CD4-positive, alpha-beta T cell (primary cell): ENCODE results near the gene HOXC9. TPM values are rescaled to one million over a fixed set of nuclear protein-coding genes. Genes with fewer than 3 reads are reported as not detected.

Experiments used
- ATAC-seq: fragments of 200-7000 bp; cut with Tn5 transposase; one replicate; pipeline ENCODE4 v1.10.0; 2022; ENCODE audit warnings: mild to moderate bottlenecking; ENCODE audit not compliant: poor library complexity
- CTCF ChIA-PET: fragments of 350-600 bp; sonication (Branson Sonifier 250); formaldehyde crosslinking; loops from one replicate; lab custom pipeline; 2021; ENCODE audit warnings: antibody characterized with exemption, inconsistent platforms; lab: Charles Lee
- POLR2A ChIA-PET: fragments of 350-600 bp; sonication (Branson Sonifier 250); formaldehyde crosslinking; loops from one replicate; lab custom pipeline; 2021; ENCODE audit warnings: antibody characterized with exemption, inconsistent platforms; lab: Charles Lee
- DNase-seq, 14 experiments: peaks; one replicate each; pipeline ENCODE4 v3.0.0-alpha.2; 2013 to 2020; ENCODE audit warnings: mixed read lengths in 2 of 14
- H3K27ac ChIP-seq, 2 donors: one replicate each; pipeline versions ENCODE4 v1.5.1 to v1.7.0; 2013; ENCODE audit warnings: low read length in 2 of 2, low read depth in 1 of 2, mild to moderate bottlenecking in 1 of 2
- H3K27me3 ChIP-seq, 2 experiments: 1 replicate in 1 of 2; 2 replicates in 1 of 2; pipeline versions ENCODE4 v1.6.1 to v1.7.0; 2013; ENCODE audit warnings: low read length in 2 of 2, control low read depth in 1 of 2, mild to moderate bottlenecking in 1 of 2, moderate library complexity in 1 of 2; ENCODE audit not compliant: insufficient read depth in 2 of 2, control insufficient read depth in 1 of 2
- H3K36me3 ChIP-seq: one replicate; pipeline ENCODE4 v1.6.1; 2013; ENCODE audit warnings: low read length, control low read depth; ENCODE audit not compliant: insufficient read depth
- H3K4me1 ChIP-seq: one replicate; pipeline ENCODE4 v1.6.1; 2013; ENCODE audit warnings: low read length, control low read depth; ENCODE audit not compliant: insufficient read depth
- H3K4me3 ChIP-seq: one replicate; pipeline ENCODE4 v1.5.1; 2013; ENCODE audit warnings: mild to moderate bottlenecking, low read length, moderate library complexity
- H3K9me3 ChIP-seq, 2 experiments: 1 replicate in 1 of 2; 2 replicates in 1 of 2; pipeline versions ENCODE4 v1.6.1 to v1.7.0; 2013; ENCODE audit warnings: low read length in 2 of 2, mild to moderate bottlenecking in 2 of 2, control low read depth in 1 of 2, moderate library complexity in 1 of 2; ENCODE audit not compliant: control insufficient read depth in 1 of 2, insufficient read depth in 1 of 2
- H3K27ac Mint-ChIP-seq: one replicate; pipeline ENCODE4 v1.8.0; 2020; ENCODE audit warnings: mixed read lengths
- H3K27me3 Mint-ChIP-seq: one replicate; pipeline ENCODE4 v1.8.0; 2021; ENCODE audit warnings: mixed read lengths
- H3K36me3 Mint-ChIP-seq: one replicate; pipeline ENCODE4 v1.8.0; 2021; ENCODE audit warnings: low read depth, mixed read lengths
- H3K4me1 Mint-ChIP-seq: one replicate; pipeline ENCODE4 v1.8.0; 2021; ENCODE audit warnings: low read depth, mixed read lengths
- H3K4me3 Mint-ChIP-seq: one replicate; pipeline ENCODE4 v1.8.0; 2020; ENCODE audit warnings: mild to moderate bottlenecking, mixed read lengths
- H3K9me3 Mint-ChIP-seq: one replicate; pipeline ENCODE4 v1.8.0; 2020; ENCODE audit warnings: mixed read lengths
- intact Hi-C, 2 experiments: fragments of 100-400 bp; cut with DNase I in 1 of 2; cut with micrococcal nuclease in 1 of 2; formaldehyde crosslinking; loops; one replicate each; pipeline versions ENCODE4 v1.15.1 to v1.9.0; 2023 to 2025; cut with DNase I, micrococcal nuclease
- total RNA-seq, 174 experiments: library from RNA in 2 of 174; stranded (reverse) in 2 of 174; gene quantifications; one replicate each; pipeline ENCODE4 v1.2.3 and lab custom pipeline; 2021 to 2026
- TF ChIP-seq, protein P1 (sequence below): fragments of 200-600 bp; IDR thresholded peaks from one replicate; pipeline ENCODE4 v1.8.0; 2022; ENCODE audit warnings: antibody characterized with exemption, mild to moderate bottlenecking

Gene HOXC9
- total RNA-seq, 2 experiments from 2014 or later = not detected

GRCh38 chr12:53971686-53972085, 28.3 kb upstream of the HOXC9 start:
- H3K27me3 ChIP-seq = peaks cover 86 to 100% of the 10 kb centered on the region in 2 experiments
- peaks cover 36% of the 10 kb centered on the region for H3K4me1 ChIP-seq
- ChIA-PET CTCF (no interaction called here), POLR2A (interaction anchor here (1.0 kb wide), 1 partner anchor 13 kb away, joined by 3 read pairs; no protein-coding TSS in a partner anchor)
- Mint-ChIP-seq H3K27me3 (peaks cover 97% of the 10 kb centered on the region), H3K4me3 (no peak overlapping the region), H3K9me3 (no peaks in the 10 kb centered on the region), H3K27ac (no peak overlapping the region), H3K36me3 (peaks cover 5% of the 10 kb centered on the region), H3K4me1 (peaks cover 34% of the 10 kb centered on the region)
- TF ChIP-seq, protein P1, sequence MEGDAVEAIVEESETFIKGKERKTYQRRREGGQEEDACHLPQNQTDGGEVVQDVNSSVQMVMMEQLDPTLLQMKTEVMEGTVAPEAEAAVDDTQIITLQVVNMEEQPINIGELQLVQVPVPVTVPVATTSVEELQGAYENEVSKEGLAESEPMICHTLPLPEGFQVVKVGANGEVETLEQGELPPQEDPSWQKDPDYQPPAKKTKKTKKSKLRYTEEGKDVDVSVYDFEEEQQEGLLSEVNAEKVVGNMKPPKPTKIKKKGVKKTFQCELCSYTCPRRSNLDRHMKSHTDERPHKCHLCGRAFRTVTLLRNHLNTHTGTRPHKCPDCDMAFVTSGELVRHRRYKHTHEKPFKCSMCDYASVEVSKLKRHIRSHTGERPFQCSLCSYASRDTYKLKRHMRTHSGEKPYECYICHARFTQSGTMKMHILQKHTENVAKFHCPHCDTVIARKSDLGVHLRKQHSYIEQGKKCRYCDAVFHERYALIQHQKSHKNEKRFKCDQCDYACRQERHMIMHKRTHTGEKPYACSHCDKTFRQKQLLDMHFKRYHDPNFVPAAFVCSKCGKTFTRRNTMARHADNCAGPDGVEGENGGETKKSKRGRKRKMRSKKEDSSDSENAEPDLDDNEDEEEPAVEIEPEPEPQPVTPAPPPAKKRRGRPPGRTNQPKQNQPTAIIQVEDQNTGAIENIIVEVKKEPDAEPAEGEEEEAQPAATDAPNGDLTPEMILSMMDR = no peak
- DNase-seq (no peak), ATAC-seq (no peak)
- H3K27ac ChIP-seq = no peak overlapping the region
- H3K36me3 ChIP-seq = no peaks in the 10 kb centered on the region
- peaks cover 0 to 66% of the 10 kb centered on the region in 2 experiments for H3K9me3 ChIP-seq
- intact Hi-C loops = no loop called here
- no peak overlapping the region for H3K4me3 ChIP-seq

DNA sequence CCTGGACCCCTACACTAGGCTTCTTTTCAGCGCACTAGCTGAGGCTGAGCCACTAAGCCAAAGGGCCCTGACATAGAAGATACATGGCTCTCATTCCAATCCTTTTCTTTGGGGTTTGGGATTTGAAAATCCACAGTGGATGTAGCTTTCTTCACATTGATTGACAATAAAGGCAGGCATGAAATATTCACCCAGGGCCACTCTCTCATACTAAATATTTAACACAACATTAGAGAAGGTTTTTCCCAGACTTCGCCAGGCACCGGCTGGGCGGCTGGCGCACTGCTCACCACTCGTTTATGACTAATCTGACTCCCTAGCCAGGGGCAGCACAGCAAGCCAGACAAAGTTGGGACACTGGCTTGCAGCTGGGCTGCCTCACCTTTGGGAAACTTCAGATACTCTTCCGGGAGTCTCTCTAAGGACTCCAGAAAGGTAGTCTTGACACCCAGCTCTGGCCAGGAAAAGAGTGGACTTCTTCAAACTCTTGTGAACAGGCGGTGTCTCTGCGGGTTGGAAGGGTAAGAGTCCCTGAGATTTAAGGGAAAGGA, 27.7 kb upstream of the HOXC9 start:
- DNase-seq (no peak), ATAC-seq (no peak)
- ChIA-PET CTCF (no interaction called here), POLR2A (interaction anchor here (1.0 to 1.3 kb wide), 2 partner anchors 13 to 17 kb away, joined by 3 read pairs; partner anchors contain the start of gene HOXC12)
- Mint-ChIP-seq H3K4me1 (peaks cover 39% of the 10 kb centered on the region), H3K36me3 (peaks cover 5% of the 10 kb centered on the region), H3K9me3 (no peaks in the 10 kb centered on the region), H3K27me3 (peaks cover 97% of the 10 kb centered on the region), H3K27ac (no peak overlapping the region), H3K4me3 (peak overlapping the region; percentile 38)
- Histone ChIP-seq H3K27ac (no peak overlapping the region), H3K4me3 (no peak overlapping the region), H3K27me3 (peaks cover 86 to 100% of the 10 kb centered on the region in 2 experiments), H3K4me1 (peaks cover 31% of the 10 kb centered on the region), H3K9me3 (peaks cover 0 to 66% of the 10 kb centered on the region in 2 experiments), H3K36me3 (no peaks in the 10 kb centered on the region)
- intact Hi-C loops = no loop called here
- TF ChIP-seq, protein P1 = no peak

DNA sequence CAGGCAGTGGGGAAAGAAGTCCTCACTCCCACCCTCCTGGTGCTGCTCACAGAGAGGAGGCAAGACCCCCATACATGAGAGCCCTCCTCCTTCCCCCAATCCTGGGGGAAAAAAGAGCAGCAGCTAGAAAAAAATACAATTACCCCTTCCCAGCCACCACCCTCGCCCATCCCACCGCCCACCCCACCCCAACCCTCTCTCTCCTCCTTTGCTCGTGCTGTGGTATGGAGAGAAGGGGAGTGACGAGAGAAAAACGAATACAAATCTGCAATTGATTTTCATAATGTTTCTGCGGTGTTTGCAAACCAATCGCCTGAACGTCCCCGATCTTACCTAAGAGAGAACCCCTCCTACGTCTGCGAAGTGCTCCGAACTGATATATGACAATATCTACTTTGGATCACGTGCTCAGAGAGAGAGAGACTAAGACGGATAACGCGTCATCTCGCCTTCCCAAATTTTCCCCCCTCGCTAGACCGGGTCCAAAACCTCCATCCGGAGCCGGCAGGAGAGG, 27.2 kb upstream of the HOXC9 start, which contains the start of gene HOXC11:
TSS of gene HOXC11 (plus strand) at position 405 of the 514 bp plus-strand sequence. CDS start 116 bp downstream, outside the sequence.
- H3K27me3 ChIP-seq = peaks cover 86 to 100% of the 10 kb centered on the region in 2 experiments
- H3K4me3 ChIP-seq = no peak within 1 kb of the TSS
- DNase-seq (no peak), ATAC-seq (no peak)
- CTCF ChIA-PET = no interaction called here
- Mint-ChIP-seq H3K4me3 (peak within 1 kb of the TSS; percentile 79), H3K4me1 (peaks cover 40% of the 10 kb centered on the region), H3K9me3 (no peaks in the 10 kb centered on the region), H3K27me3 (peaks cover 97% of the 10 kb centered on the region), H3K36me3 (peaks cover 5% of the 10 kb centered on the region), H3K27ac (peak within 1 kb of the TSS; percentile 80)
- TF ChIP-seq, protein P1 = no peak
- H3K36me3 ChIP-seq = no peaks in the 10 kb centered on the region
- intact Hi-C loops = no loop called here
- H3K27ac ChIP-seq = no peak within 1 kb of the TSS
- POLR2A ChIA-PET = interaction anchor here (1.0 to 1.3 kb wide), 2 partner anchors 8 to 18 kb away, joined by 3 to 4 read pairs; partner anchors contain the start of gene HOXC12
- peaks cover 32% of the 10 kb centered on the region for H3K4me1 ChIP-seq
- H3K9me3 ChIP-seq = peaks cover 0 to 60% of the 10 kb centered on the region in 2 experiments
